Endodermal cell (in vitro differentiated cells): ENCODE measurements around the gene SHH. TPM values are rescaled to one million over a fixed set of nuclear protein-coding genes. Genes with fewer than 3 reads are reported as not detected.

Source experiments
- DNase-seq: peaks from one replicate; pipeline ENCODE4 v3.0.0-alpha.2; 2017
- H3K27ac ChIP-seq: 2 replicates; pipeline ENCODE4 v1.5.1; 2013; ENCODE audit warnings: mild to moderate bottlenecking, low read depth, low read length, moderate library complexity
- H3K27me3 ChIP-seq: 2 replicates; pipeline ENCODE4 v1.6.1; 2013; ENCODE audit warnings: mild to moderate bottlenecking, low read length, moderate library complexity; ENCODE audit not compliant: insufficient read depth, control insufficient read depth, poor library complexity, severe bottlenecking
- H3K36me3 ChIP-seq: 2 replicates; pipeline ENCODE4 v1.7.0; 2013; ENCODE audit warnings: mild to moderate bottlenecking, low read length, moderate library complexity; ENCODE audit not compliant: control insufficient read depth, insufficient read depth
- H3K4me1 ChIP-seq: one replicate; pipeline ENCODE4 v1.7.0; 2013; ENCODE audit warnings: low read length; ENCODE audit not compliant: control insufficient read depth, insufficient read depth
- H3K4me3 ChIP-seq: 2 replicates; pipeline ENCODE4 v1.5.1; 2013; ENCODE audit warnings: mild to moderate bottlenecking, low read length, moderate library complexity
- H3K9ac ChIP-seq: 2 replicates; pipeline ENCODE4 v1.6.1; 2013; ENCODE audit warnings: mild to moderate bottlenecking, low read length, moderate library complexity; ENCODE audit not compliant: poor library complexity, severe bottlenecking; ENCODE audit errors: extremely low read depth
- H3K9me3 ChIP-seq: 2 replicates; pipeline ENCODE4 v1.6.1; 2013; ENCODE audit warnings: mild to moderate bottlenecking, low read length, moderate library complexity; ENCODE audit not compliant: control insufficient read depth
- H3K27ac Mint-ChIP-seq: 2 replicates; pipeline ENCODE4 v1.8.0; 2020; ENCODE audit warnings: mixed read lengths
- H3K27me3 Mint-ChIP-seq: 2 replicates; pipeline ENCODE4 v1.8.0; 2021; ENCODE audit warnings: mild to moderate bottlenecking, mixed read lengths; ENCODE audit not compliant: insufficient read depth
- H3K36me3 Mint-ChIP-seq: 2 replicates; pipeline ENCODE4 v1.8.0; 2020; ENCODE audit warnings: low read depth, mixed read lengths
- H3K4me1 Mint-ChIP-seq: 2 replicates; pipeline ENCODE4 v1.8.0; 2020; ENCODE audit warnings: mixed read lengths
- H3K4me3 Mint-ChIP-seq: 2 replicates; pipeline ENCODE4 v1.8.0; 2020; ENCODE audit warnings: mild to moderate bottlenecking, moderate library complexity, mixed read lengths
- H3K9me3 Mint-ChIP-seq: 2 replicates; pipeline ENCODE4 v1.8.0; 2020; ENCODE audit warnings: mild to moderate bottlenecking, mixed read lengths
- WGBS, 2 experiments: methylation state at CpG; one replicate each; pipeline versions ENCODE4 v1.1.5 to v1.1.7; 2013; ENCODE audit warnings: missing lambda C conversion rate in 2 of 2, mixed read lengths in 1 of 2; ENCODE audit not compliant: insufficient coverage in 1 of 2, insufficient read length in 1 of 2; 5-methylcytosine and 5-hydroxymethylcytosine counted together
- total RNA-seq, 2 donors: library from RNA; stranded (reverse); fragmentation: NEBNext Ultra II Directional in 1 of 2; extraction: Animal tissue kit (Norgen Biotek cat#: 25700) in 1 of 2; gene quantifications; 2 replicates in 1 of 2; 3 replicates in 1 of 2; pipeline ENCODE4 v1.2.1, GENCODE V29; 2021
- TF ChIP-seq, protein P1 (sequence below): fragments of 200-600 bp; sonication (generic); conservative IDR thresholded peaks from 2 replicates; pipeline ENCODE4 v1.5.0; 2021; ENCODE audit warnings: antibody characterized with exemption, mild to moderate bottlenecking

The SHH gene
- total RNA-seq, 2 donors from 2014 or later: 0.99 to 1.6 TPM

DNA sequence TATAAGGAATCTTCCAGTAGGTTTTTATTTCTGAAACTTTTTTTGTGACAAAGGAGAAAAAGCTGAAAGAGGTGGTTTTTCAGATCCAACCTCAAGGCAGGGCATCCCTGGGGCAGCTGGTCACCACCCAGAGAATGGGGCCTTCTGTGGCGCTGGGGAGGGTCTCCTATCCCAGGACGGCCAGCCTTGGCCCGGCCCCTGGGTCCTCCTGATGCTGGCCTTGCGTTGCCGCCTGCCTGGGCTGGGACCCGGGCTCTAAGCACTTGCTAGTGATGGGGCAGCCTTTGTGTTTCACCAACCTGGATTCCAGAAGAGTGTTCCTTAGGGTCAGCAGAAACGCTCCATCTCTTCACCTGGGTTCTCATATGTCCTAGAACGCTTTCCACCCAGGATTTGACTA, 16.3 kb downstream of the SHH start:
- Histone ChIP-seq H3K9me3 (no peaks in the 10 kb centered on the region), H3K4me3 (no peak overlapping the region), H3K27ac (no peak overlapping the region), H3K36me3 (no peaks in the 10 kb centered on the region), H3K9ac (no peak overlapping the region), H3K27me3 (peaks cover 52% of the 10 kb centered on the region), H3K4me1 (no peaks in the 10 kb centered on the region)
- Mint-ChIP-seq H3K27me3 (peaks cover 56% of the 10 kb centered on the region), H3K4me3 (no peak overlapping the region), H3K4me1 (no peaks in the 10 kb centered on the region), H3K27ac (no peak overlapping the region), H3K9me3 (peaks cover 9% of the 10 kb centered on the region), H3K36me3 (no peaks in the 10 kb centered on the region)
- TF ChIP-seq, protein P1, sequence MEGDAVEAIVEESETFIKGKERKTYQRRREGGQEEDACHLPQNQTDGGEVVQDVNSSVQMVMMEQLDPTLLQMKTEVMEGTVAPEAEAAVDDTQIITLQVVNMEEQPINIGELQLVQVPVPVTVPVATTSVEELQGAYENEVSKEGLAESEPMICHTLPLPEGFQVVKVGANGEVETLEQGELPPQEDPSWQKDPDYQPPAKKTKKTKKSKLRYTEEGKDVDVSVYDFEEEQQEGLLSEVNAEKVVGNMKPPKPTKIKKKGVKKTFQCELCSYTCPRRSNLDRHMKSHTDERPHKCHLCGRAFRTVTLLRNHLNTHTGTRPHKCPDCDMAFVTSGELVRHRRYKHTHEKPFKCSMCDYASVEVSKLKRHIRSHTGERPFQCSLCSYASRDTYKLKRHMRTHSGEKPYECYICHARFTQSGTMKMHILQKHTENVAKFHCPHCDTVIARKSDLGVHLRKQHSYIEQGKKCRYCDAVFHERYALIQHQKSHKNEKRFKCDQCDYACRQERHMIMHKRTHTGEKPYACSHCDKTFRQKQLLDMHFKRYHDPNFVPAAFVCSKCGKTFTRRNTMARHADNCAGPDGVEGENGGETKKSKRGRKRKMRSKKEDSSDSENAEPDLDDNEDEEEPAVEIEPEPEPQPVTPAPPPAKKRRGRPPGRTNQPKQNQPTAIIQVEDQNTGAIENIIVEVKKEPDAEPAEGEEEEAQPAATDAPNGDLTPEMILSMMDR: no peak
- DNase-seq: no peak
- 92 to 94% methylated on average over 7 to 8 of the region's 8 CpGs for WGBS, 2 experiments

DNA sequence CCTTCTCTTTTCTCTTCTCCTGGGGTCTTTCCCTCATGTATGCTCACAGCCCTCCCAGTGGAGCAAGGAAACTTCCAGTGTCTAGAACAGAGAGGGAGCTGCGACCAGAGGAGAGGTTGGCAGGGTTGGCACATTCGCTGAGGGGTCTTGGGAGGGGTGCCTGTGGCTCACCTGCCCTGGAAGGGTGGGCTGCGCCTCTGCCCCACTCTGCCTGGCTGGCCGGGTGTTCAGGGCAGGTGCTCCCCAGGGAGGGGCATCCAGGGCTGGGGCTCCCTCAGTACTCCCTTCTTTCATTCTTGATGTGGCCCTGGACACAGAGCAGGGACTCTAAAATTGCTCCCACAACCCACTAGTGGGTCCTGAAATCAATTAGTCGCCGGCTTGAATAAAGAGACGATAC, 16.9 kb downstream of the SHH start:
- TF ChIP-seq, protein P1: no peak
- Histone ChIP-seq H3K4me3 (no peak overlapping the region), H3K27ac (no peak overlapping the region), H3K9ac (no peak overlapping the region), H3K9me3 (no peaks in the 10 kb centered on the region), H3K27me3 (peaks cover 47% of the 10 kb centered on the region), H3K4me1 (no peaks in the 10 kb centered on the region), H3K36me3 (no peaks in the 10 kb centered on the region)
- DNase-seq: no peak
- no peaks in the 10 kb centered on the region for H3K4me1 Mint-ChIP-seq
- 90 to 100% methylated on average over 2 to 7 of the region's 7 CpGs for WGBS, 2 experiments
- peaks cover 9% of the 10 kb centered on the region for H3K9me3 Mint-ChIP-seq
- H3K27me3 Mint-ChIP-seq: peaks cover 51% of the 10 kb centered on the region
- no peak overlapping the region for H3K27ac Mint-ChIP-seq
- no peaks in the 10 kb centered on the region for H3K36me3 Mint-ChIP-seq
- H3K4me3 Mint-ChIP-seq: no peak overlapping the region

DNA sequence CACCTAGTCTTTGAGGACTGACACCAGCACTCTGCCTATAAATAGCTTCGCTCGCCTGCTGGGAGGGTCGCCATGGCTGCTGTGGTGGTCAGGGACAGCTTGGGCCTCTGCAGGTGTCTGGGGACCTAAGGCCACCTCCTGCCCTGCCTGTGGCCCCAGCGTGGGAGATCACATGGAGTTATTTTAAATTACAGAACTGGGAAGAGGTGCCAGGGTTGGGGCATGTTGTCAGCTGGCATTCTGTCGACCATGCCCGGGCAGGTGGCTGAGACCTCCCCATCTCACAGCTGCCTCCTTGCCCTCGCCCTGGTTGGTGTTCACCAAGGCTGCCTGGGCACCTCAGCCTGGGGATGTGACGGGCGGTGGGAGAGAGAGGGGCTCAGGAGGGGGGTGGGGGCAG, 18.1 kb downstream of the SHH start:
- Histone ChIP-seq H3K27ac (no peak overlapping the region), H3K4me1 (no peaks in the 10 kb centered on the region), H3K9ac (no peak overlapping the region), H3K9me3 (no peaks in the 10 kb centered on the region), H3K4me3 (no peak overlapping the region), H3K36me3 (no peaks in the 10 kb centered on the region), H3K27me3 (peaks cover 35% of the 10 kb centered on the region)
- 92 to 95% methylated on average over 4 to 9 of the region's 9 CpGs for WGBS, 2 experiments
- TF ChIP-seq, protein P1: no peak
- H3K9me3 Mint-ChIP-seq: peaks cover 9% of the 10 kb centered on the region
- no peaks in the 10 kb centered on the region for H3K4me1 Mint-ChIP-seq
- H3K4me3 Mint-ChIP-seq: no peak overlapping the region
- no peak overlapping the region for H3K27ac Mint-ChIP-seq
- no peak for DNase-seq
- H3K36me3 Mint-ChIP-seq: no peaks in the 10 kb centered on the region
- H3K27me3 Mint-ChIP-seq: peaks cover 39% of the 10 kb centered on the region
